Measurements from ENCODE around the gene C10orf88. TPM values are rescaled to one million over a fixed set of nuclear protein-coding genes. Genes with fewer than 3 reads are reported as not detected.

Gene C10orf88
- total and polyA plus RNA-seq, 2 donors from 2014 or later = 4.3 to 7.6 TPM

DNA sequence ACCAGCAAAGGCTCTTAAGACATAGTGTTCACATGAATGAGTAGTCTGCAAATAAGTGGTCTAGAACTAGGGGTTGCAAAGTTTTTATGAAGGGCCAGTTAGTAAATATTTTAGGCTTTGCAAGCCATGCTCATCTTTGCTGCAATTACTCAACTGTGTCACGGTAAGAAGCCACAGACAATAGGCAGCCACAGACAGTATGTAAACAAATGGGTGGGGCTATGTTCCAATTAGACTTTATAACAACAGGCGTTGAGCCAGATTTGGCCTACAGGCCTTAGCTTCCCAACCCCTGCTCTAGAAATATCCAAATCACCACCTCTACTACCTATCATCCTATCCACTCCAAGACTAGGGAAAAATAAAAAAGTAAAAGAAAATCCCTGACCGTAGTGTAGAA, 45.3 kb upstream of the C10orf88 start:
- peaks cover 4 to 14% (median 9%) of the 10 kb centered on the region in 3 donors for H3K36me3 ChIP-seq (ENCODE audit: control insufficient read depth in 2 of 3, insufficient read depth in 3 of 3, low read length in 3 of 3)
- no peaks in the 10 kb centered on the region for H3K27me3 ChIP-seq (ENCODE audit: control insufficient read depth, insufficient read depth, low read length)
- intact Hi-C loops (cut with DNase I) = no loop called here
- FAIRE-seq (no peak), DNase-seq (no peak)
- peaks cover 0 to 9% (median 0%) of the 10 kb centered on the region in 3 donors for H3K4me1 ChIP-seq (ENCODE audit: control insufficient read depth in 2 of 3, insufficient read depth in 2 of 3, low read depth in 1 of 3, low read length in 3 of 3)
- H3K4me3 ChIP-seq (ENCODE audit: low read length in 3 of 3) = no peak overlapping the region
- H3K27ac ChIP-seq (ENCODE audit: low read depth in 2 of 2, low read length in 2 of 2) = no peak overlapping the region
- TF ChIP-seq, protein P1, sequence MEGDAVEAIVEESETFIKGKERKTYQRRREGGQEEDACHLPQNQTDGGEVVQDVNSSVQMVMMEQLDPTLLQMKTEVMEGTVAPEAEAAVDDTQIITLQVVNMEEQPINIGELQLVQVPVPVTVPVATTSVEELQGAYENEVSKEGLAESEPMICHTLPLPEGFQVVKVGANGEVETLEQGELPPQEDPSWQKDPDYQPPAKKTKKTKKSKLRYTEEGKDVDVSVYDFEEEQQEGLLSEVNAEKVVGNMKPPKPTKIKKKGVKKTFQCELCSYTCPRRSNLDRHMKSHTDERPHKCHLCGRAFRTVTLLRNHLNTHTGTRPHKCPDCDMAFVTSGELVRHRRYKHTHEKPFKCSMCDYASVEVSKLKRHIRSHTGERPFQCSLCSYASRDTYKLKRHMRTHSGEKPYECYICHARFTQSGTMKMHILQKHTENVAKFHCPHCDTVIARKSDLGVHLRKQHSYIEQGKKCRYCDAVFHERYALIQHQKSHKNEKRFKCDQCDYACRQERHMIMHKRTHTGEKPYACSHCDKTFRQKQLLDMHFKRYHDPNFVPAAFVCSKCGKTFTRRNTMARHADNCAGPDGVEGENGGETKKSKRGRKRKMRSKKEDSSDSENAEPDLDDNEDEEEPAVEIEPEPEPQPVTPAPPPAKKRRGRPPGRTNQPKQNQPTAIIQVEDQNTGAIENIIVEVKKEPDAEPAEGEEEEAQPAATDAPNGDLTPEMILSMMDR (IDR thresholded peaks at IDR 0.05; ENCODE audit: borderline replicate concordance, extremely low read depth, insufficient read depth) = no peak
- no peak overlapping the region for H3K9ac ChIP-seq (ENCODE audit: low read length in 3 of 3)
- H3K9me3 ChIP-seq (ENCODE audit: control insufficient read depth in 2 of 3, insufficient read depth in 1 of 3, low read length in 3 of 3) = no peaks in the 10 kb centered on the region

GRCh38 chr10:122998934-122999333, 44.9 kb upstream of the C10orf88 start:
- TF ChIP-seq, protein P1 (IDR thresholded peaks at IDR 0.05; ENCODE audit: borderline replicate concordance, extremely low read depth, insufficient read depth) = no peak
- FAIRE-seq (no peak), DNase-seq (no peak)
- Histone ChIP-seq H3K36me3 (ENCODE audit: control insufficient read depth in 2 of 3, insufficient read depth in 3 of 3, low read length in 3 of 3) (peaks cover 6 to 18% (median 13%) of the 10 kb centered on the region in 3 donors), H3K9ac (ENCODE audit: low read length in 3 of 3) (no peak overlapping the region), H3K27ac (ENCODE audit: low read depth in 2 of 2, low read length in 2 of 2) (no peak overlapping the region), H3K4me1 (ENCODE audit: control insufficient read depth in 2 of 3, insufficient read depth in 2 of 3, low read depth in 1 of 3, low read length in 3 of 3) (peaks cover 0 to 9% (median 0%) of the 10 kb centered on the region in 3 donors), H3K9me3 (ENCODE audit: control insufficient read depth in 2 of 3, insufficient read depth in 1 of 3, low read length in 3 of 3) (no peaks in the 10 kb centered on the region), H3K27me3 (ENCODE audit: control insufficient read depth, insufficient read depth, low read length) (no peaks in the 10 kb centered on the region), H3K4me3 (ENCODE audit: low read length in 3 of 3) (no peak overlapping the region)
- intact Hi-C loops (cut with DNase I) = no loop called here

- TF ChIP-seq, protein P1 (IDR thresholded peaks at IDR 0.05; ENCODE audit: borderline replicate concordance, extremely low read depth, insufficient read depth) = no peak
- intact Hi-C loops (cut with DNase I) = no loop called here
- DNase-seq = no peak
Measured at GRCh38 chr10:122998360-122998917, 44.4 kb upstream of the C10orf88 start.

More at GRCh38 chr10:122998360-122998917, 44.4 kb upstream of the C10orf88 start:
- no peak overlapping the region for H3K9ac ChIP-seq (ENCODE audit: low read length in 3 of 3)
- no peaks in the 10 kb centered on the region for H3K9me3 ChIP-seq (ENCODE audit: control insufficient read depth in 2 of 3, insufficient read depth in 1 of 3, low read length in 3 of 3)
- peaks cover 0 to 9% (median 0%) of the 10 kb centered on the region in 3 donors for H3K4me1 ChIP-seq (ENCODE audit: control insufficient read depth in 2 of 3, insufficient read depth in 2 of 3, low read depth in 1 of 3, low read length in 3 of 3)
- no peak overlapping the region for H3K4me3 ChIP-seq (ENCODE audit: low read length in 3 of 3)
- peaks cover 6 to 21% (median 13%) of the 10 kb centered on the region in 3 donors for H3K36me3 ChIP-seq (ENCODE audit: control insufficient read depth in 2 of 3, insufficient read depth in 3 of 3, low read length in 3 of 3)
- no peaks in the 10 kb centered on the region for H3K27me3 ChIP-seq (ENCODE audit: control insufficient read depth, insufficient read depth, low read length)
- no peak for FAIRE-seq
- no peak overlapping the region for H3K27ac ChIP-seq (ENCODE audit: low read depth in 2 of 2, low read length in 2 of 2)
